GM19397 (cell line): ENCODE results near the gene EXOC1.
"Not testable (repeated sequence)": the region's sequence is repeated elsewhere in the genome, so short reads cannot be mapped to it uniquely, and the experiment has no call there.

Source experiments
- ATAC-seq: cut with Tn5 transposase; IDR thresholded peaks from one replicate; pipeline ENCODE4 v1.9.1; 2021; ENCODE audit warnings: mild to moderate bottlenecking, moderate library complexity; ENCODE audit not compliant: unreplicated experiment

The EXOC1 gene

GRCh38 chr4:55906323-55906722, 52.9 kb downstream of the EXOC1 start:
- ATAC-seq: no peak

GRCh38 chr4:55906989-55907388, 53.5 kb downstream of the EXOC1 start:
- no peak for ATAC-seq

GRCh38 chr4:55907469-55907868, 54.0 kb downstream of the EXOC1 start:
- no peak for ATAC-seq

- no peak for ATAC-seq
Measured at GRCh38 chr4:55910140-55910539, 56.7 kb downstream of the EXOC1 start.

GRCh38 chr4:55912249-55912648, 58.8 kb downstream of the EXOC1 start:
- ATAC-seq: no peak

GRCh38 chr4:55920571-55920970, 67.1 kb downstream of the EXOC1 start:
- no peak for ATAC-seq

GRCh38 chr4:55921093-55921492, 67.6 kb downstream of the EXOC1 start:
- ATAC-seq: no peak

- no peak for ATAC-seq
Measured at GRCh38 chr4:55925241-55925640, 71.8 kb downstream of the EXOC1 start.

- ATAC-seq: no peak
Measured at GRCh38 chr4:55926610-55927009, 73.2 kb downstream of the EXOC1 start.

- ATAC-seq: no peak
Measured at GRCh38 chr4:55927803-55928437, 74.5 kb downstream of the EXOC1 start.

GRCh38 chr4:55928846-55929245, 75.4 kb downstream of the EXOC1 start:
- ATAC-seq: no peak

- no peak for ATAC-seq
Measured at GRCh38 chr4:55931043-55931442, 77.6 kb downstream of the EXOC1 start.

- no peak for ATAC-seq
Measured at GRCh38 chr4:55931833-55932232, 78.4 kb downstream of the EXOC1 start.

GRCh38 chr4:55932511-55932910, 79.1 kb downstream of the EXOC1 start:
- ATAC-seq: no peak

- ATAC-seq: no peak
Measured at GRCh38 chr4:55933611-55934010, 80.2 kb downstream of the EXOC1 start.

GRCh38 chr4:55935907-55936306, 82.5 kb downstream of the EXOC1 start:
- ATAC-seq: not testable (repeated sequence)

GRCh38 chr4:55938481-55938880, 85.0 kb downstream of the EXOC1 start:
- ATAC-seq: no peak

GRCh38 chr4:55939421-55939820, 86.0 kb downstream of the EXOC1 start:
- no peak for ATAC-seq

- no peak for ATAC-seq
Measured at GRCh38 chr4:55941881-55942396, 88.5 kb downstream of the EXOC1 start.

GRCh38 chr4:55947254-55947882, 93.9 kb downstream of the EXOC1 start:
- ATAC-seq: peak; percentile 34

- ATAC-seq: peak; percentile 1
Measured at GRCh38 chr4:55947912-55948725, 94.7 kb downstream of the EXOC1 start.
